HL-60 (cell line): Measurements from ENCODE around the gene UPK1B.

Source experiments
- DNase-seq, 2 experiments: peaks; one replicate each; pipeline ENCODE4 v3.0.0-alpha.2; 2010 to 2020; ENCODE audit warnings: low read depth in 1 of 2, low spot score in 1 of 2
- H3K27ac ChIP-seq: fragments of 250-450 bp; sonication (Bioruptor Pico); replicated peaks from 2 replicates; pipeline ENCODE4 v1.5.1; 2020; ENCODE audit warnings: mild to moderate bottlenecking, moderate library complexity
- H3K27me3 ChIP-seq: fragments of 250-450 bp; sonication (Bioruptor Pico); 2 replicates; pipeline ENCODE4 v1.5.1; 2021; ENCODE audit warnings: mild to moderate bottlenecking, moderate library complexity; ENCODE audit not compliant: insufficient read depth, poor library complexity, severe bottlenecking
- H3K4me3 ChIP-seq: replicated peaks from 2 replicates; pipeline ENCODE4 v1.5.1; 2011; ENCODE audit warnings: mild to moderate bottlenecking, control low read depth, low read length; ENCODE audit not compliant: insufficient read depth
- GABPA ChIP-seq: IDR thresholded peaks from 2 replicates; pipeline ENCODE4 v1.6.1; 2012; ENCODE audit warnings: low read depth
- REST ChIP-seq: IDR thresholded peaks from 2 replicates; pipeline ENCODE4 v1.6.1; 2012; ENCODE audit warnings: low read depth; ENCODE audit not compliant: insufficient replicate concordance
- SPI1 ChIP-seq: IDR thresholded peaks from 2 replicates; pipeline ENCODE4 v1.6.1; 2012; ENCODE audit warnings: low read depth, mild to moderate bottlenecking, borderline replicate concordance

UPK1B gene

DNA sequence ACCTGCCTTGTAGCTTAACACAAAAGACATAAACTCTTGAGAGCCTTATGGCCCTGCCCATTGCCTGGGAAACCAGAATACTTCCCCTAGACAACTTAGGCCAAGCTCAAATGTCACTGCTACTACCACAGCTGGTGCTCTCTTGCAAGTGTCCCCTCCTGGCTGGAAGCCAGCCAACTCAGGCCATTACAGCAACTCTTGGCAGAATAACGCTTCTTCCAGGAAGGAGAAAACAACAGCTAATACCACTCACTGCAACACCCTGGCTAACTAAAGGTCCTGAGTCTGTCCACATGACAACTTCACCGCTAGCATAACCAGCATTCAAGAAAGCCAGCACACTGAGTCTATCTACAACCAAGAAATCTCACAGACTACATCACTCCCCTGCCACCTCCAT is 72.4 kb downstream of the UPK1B start:
- no peaks in the 10 kb centered on the region for H3K27me3 ChIP-seq
- DNase-seq = no peak
- no peak for TF ChIP-seq GABPA
- no peak for TF ChIP-seq SPI1
- no peak for TF ChIP-seq REST
- no peak overlapping the region for H3K4me3 ChIP-seq
- no peak overlapping the region for H3K27ac ChIP-seq
